Thoracic aorta (tissue), 2 donors: ENCODE results near the gene UBL5. TPM values are rescaled to one million over a fixed set of nuclear protein-coding genes. Genes with fewer than 3 reads are reported as not detected.

ENCODE experiments used
- ATAC-seq: fragments of 150-250 bp; one replicate; pipeline ENCODE4 v1.8.0; 2017; ENCODE audit warnings: low read depth; ENCODE audit not compliant: insufficient number of reproducible peaks, low FRiP score
- DNase-seq: peaks from one replicate; pipeline ENCODE4 v3.0.0-alpha.2; 2020; ENCODE audit warnings: low spot score
- H3K27ac ChIP-seq, 2 donors: fragments of 200-600 bp; sonication (generic); 1 replicate in 1 of 2; 2 replicates in 1 of 2; pipeline ENCODE4 v1.5.1; 2016; ENCODE audit warnings: mild to moderate bottlenecking in 2 of 2, moderate library complexity in 2 of 2
- H3K27me3 ChIP-seq: fragments of 200-600 bp; sonication (generic); replicated peaks from 2 replicates; pipeline ENCODE4 v1.6.0; 2016; ENCODE audit warnings: mild to moderate bottlenecking; ENCODE audit not compliant: insufficient read depth
- H3K36me3 ChIP-seq: fragments of 200-600 bp; sonication (generic); one replicate; pipeline ENCODE4 v1.5.1; 2016
- H3K4me1 ChIP-seq, 2 donors: fragments of 200-600 bp; sonication (generic); 1 replicate in 1 of 2; 2 replicates in 1 of 2; pipeline versions ENCODE4 v1.5.1 to v1.6.0; 2016; ENCODE audit warnings: low read depth in 2 of 2, mild to moderate bottlenecking in 1 of 2; ENCODE audit not compliant: control insufficient read depth in 1 of 2
- H3K4me3 ChIP-seq: fragments of 200-600 bp; sonication (generic); 2 replicates; pipeline ENCODE4 v1.5.1; 2016; ENCODE audit warnings: mild to moderate bottlenecking
- H3K9me3 ChIP-seq: fragments of 200-600 bp; sonication (generic); 2 replicates; pipeline ENCODE4 v1.5.1; 2016
- total RNA-seq, 2 donors: library from RNA; depleted of rRNA; stranded (reverse); fragments of >200 nt; gene quantifications; one replicate each; pipeline versions ENCODE4 v1.1.0 to v1.2.3, GENCODE V29; 2016
- TF ChIP-seq, protein P1 (sequence below): fragments of 200-600 bp; sonication (generic); IDR thresholded peaks from one replicate; pipeline ENCODE4 v1.5.1; 2019; ENCODE audit warnings: antibody characterized with exemption

Gene UBL5
- total RNA-seq, 2 donors from 2014 or later, result 210 to 414 TPM

DNA sequence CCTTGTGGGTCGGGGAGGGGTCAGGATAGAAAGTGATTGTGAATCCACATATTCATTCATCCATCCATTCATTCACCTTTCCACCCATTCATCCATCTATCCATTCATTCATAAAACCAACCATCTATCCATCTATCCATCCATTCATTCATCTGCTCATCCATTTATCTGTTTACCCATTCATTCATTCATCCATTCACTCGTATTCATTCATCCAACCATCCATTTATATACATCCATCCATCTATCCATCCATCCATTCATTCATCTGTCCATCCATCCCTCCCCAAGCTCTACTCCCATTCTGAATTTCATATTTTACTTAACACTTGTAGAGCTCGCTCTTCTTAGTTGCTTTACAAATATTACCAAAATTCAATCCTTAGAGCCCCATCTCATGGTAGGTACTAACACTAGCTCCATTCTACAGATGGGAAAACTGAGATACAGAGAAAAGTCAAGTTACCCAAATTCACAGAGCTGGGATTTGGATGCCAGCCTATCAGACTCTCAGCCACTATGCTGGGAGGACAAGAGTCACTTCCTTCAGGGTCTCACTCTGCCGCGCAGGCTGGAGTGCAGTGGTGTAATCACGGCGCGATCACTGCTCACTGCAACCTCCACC lies 45.0 kb downstream of the UBL5 start:
- no peak overlapping the region for H3K4me3 ChIP-seq
- H3K36me3 ChIP-seq, result no peaks in the 10 kb centered on the region
- no peak overlapping the region for H3K27ac ChIP-seq
- H3K9me3 ChIP-seq, result no peaks in the 10 kb centered on the region
- H3K27me3 ChIP-seq, result no peaks in the 10 kb centered on the region
- TF ChIP-seq, protein P1, sequence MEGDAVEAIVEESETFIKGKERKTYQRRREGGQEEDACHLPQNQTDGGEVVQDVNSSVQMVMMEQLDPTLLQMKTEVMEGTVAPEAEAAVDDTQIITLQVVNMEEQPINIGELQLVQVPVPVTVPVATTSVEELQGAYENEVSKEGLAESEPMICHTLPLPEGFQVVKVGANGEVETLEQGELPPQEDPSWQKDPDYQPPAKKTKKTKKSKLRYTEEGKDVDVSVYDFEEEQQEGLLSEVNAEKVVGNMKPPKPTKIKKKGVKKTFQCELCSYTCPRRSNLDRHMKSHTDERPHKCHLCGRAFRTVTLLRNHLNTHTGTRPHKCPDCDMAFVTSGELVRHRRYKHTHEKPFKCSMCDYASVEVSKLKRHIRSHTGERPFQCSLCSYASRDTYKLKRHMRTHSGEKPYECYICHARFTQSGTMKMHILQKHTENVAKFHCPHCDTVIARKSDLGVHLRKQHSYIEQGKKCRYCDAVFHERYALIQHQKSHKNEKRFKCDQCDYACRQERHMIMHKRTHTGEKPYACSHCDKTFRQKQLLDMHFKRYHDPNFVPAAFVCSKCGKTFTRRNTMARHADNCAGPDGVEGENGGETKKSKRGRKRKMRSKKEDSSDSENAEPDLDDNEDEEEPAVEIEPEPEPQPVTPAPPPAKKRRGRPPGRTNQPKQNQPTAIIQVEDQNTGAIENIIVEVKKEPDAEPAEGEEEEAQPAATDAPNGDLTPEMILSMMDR, result no peak
- DNase-seq, result no peak
- ATAC-seq, result no peak
- H3K4me1 ChIP-seq, result no peaks in the 10 kb centered on the region

DNA sequence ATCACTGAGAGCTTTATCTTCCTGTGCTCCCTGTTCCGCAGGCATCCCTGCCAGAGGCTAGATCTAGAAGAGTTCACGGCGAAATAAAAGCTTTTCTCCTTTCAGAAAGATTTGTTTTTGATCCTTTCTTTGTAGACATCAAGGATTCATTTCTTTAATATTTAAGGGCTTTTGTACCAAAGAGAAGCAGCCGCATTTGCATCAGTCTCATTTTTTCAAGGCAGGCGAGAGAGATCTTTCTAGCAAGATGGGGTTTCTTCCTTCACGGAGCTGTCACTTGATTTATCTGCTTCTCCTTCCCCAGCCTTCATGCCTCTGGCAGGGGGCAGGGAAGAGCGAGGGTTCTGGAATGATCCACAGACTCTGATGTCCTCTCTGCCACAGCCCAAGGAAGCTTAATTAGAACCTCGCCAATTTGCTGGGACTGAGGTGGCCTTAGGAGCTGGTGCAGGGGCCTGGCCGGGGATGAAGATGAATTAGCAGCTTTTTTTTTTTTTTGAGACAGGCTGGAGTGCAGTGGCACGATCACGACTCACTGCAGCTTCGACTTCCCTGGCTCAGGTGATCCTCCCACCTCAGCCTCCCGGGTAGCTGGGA lies 47.4 kb downstream of the UBL5 start:
- no peak overlapping the region for H3K4me3 ChIP-seq
- no peaks in the 10 kb centered on the region for H3K36me3 ChIP-seq
- no peak for DNase-seq
- no peaks in the 10 kb centered on the region for H3K4me1 ChIP-seq
- no peaks in the 10 kb centered on the region for H3K9me3 ChIP-seq
- H3K27ac ChIP-seq, result no peak overlapping the region
- no peaks in the 10 kb centered on the region for H3K27me3 ChIP-seq
- ATAC-seq, result no peak
- TF ChIP-seq, protein P1, result no peak

DNA sequence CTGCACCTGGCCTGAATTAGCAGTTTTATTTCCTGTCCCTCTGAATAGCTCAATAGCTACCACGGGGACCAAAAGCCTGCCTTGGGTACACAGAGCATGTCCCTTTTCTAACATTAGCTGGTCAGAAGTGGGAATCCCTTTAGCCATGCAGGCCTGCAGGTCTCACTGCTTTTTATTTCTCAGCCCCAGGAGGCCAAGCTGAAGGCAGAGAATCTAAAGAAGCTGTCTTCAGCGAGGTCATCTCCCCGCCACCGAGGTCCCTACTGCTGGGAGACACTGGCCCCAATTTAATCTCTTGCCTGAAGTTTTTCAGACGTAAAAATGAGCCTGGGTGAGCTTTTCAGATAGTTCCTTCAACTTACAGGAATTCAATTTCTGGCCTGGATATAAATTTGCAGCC lies 48.1 kb downstream of the UBL5 start:
- DNase-seq (no peak), ATAC-seq (no peak)
- TF ChIP-seq, protein P1, result no peak
- Histone ChIP-seq H3K36me3 (no peaks in the 10 kb centered on the region), H3K27ac (no peak overlapping the region), H3K27me3 (no peaks in the 10 kb centered on the region), H3K4me3 (no peak overlapping the region), H3K9me3 (no peaks in the 10 kb centered on the region), H3K4me1 (no peaks in the 10 kb centered on the region)

DNA sequence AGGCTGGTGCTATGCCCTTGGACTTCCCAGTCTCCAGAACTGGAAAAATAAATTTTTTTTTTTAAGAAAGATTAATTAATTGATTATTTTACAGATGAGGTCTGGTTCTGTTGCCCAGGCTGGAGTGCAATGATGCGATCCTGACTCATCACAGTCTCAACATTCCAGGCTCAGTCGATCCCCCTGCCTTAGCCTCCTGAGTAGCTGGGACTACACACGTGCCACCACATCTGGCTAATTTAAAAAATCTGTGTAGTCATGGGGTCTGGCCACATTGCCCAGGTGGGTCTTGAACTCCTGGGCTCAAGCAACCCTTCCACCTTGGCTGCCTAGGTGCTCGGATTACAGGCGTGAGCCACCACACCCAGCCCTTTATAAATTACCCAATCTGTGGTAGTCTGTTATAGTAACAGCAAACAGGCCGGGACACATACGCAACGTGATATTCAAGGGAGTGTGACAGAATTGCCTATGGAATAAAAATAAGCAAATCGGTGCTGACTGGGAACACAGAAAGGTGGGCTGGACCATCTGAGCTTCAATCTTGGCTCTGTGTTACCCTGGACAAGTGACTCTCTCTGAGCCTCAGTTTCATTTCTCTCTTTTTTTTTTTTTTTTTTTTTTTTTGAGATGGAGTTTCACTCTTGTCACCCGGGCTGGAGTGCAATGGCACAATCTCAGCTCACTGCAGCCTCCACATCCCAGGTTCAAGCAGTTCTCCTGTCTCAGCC lies 50.2 kb downstream of the UBL5 start:
- ATAC-seq, result no peak
- H3K27me3 ChIP-seq, result no peaks in the 10 kb centered on the region

More for the DNA sequence above, 50.2 kb downstream of the UBL5 start:
- Histone ChIP-seq H3K4me3 (no peak overlapping the region), H3K36me3 (no peaks in the 10 kb centered on the region), H3K9me3 (no peaks in the 10 kb centered on the region), H3K4me1 (no peaks in the 10 kb centered on the region), H3K27ac (no peak overlapping the region)
- no peak for DNase-seq
- TF ChIP-seq, protein P1, result no peak
